Amniotic stem cell (primary cell): ENCODE measurements around the gene COMMD9.

ENCODE experiments used
- DNase-seq: peaks from one replicate; lab custom pipeline; 2025; lab: John Stamatoyannopoulos, UW

The COMMD9 gene

DNA sequence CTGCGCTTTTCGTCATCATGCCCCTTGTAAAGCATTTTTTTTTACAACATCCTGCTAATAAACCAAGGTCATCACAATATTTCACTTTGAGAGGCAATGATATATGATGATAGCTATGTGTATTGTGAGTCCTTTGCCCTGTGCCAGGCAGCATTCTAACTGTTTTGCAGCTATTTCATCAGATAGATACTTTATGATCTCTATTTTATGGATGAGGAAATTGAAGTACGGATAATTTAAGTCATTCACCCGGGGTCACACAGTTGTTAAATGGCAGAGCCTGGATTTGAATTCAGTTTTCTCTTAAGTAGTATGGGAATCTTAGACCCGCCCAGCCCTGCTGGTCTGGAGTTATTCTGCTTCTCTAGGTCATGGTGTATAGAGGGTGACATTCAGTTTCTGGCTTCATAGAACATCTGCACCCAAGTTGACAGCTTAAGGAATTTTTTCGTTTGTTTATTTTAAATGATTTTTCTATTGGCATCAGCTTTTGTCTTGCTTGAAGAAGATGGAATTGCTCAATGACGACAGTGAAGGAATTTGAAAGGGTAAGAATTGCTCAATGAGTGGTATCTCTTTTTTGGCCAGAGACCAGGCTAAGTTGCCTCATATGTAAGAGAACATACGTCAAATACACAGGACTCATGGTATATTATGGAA lies 7.8 kb upstream of the COMMD9 start:
- no peak for DNase-seq

DNA sequence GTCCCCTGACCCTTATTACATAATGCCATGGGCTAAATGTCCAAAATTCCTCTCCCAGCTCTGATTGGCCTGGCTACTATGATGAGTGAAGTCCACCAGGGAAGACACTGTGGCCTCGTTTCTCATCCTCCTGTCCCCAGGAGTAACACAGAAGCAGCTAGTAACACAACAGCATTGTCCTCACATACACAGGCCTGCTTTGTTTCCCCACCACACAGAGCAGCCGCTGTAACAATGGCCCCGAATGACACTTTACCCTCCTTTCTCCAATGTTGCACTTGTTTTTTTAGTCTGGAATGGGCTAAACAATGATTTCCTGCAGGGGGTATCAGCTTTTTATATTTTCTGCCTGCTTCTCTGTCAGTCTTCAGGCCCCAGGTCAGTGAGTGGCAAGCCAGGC lies 6.7 kb upstream of the COMMD9 start, which contains the start of gene PRR5L:
PRR5L (plus strand) TSS at position 363 of the 400 bp plus-strand sequence. CDS start 104,834 bp downstream, outside the sequence.
- DNase-seq, result no peak

DNA sequence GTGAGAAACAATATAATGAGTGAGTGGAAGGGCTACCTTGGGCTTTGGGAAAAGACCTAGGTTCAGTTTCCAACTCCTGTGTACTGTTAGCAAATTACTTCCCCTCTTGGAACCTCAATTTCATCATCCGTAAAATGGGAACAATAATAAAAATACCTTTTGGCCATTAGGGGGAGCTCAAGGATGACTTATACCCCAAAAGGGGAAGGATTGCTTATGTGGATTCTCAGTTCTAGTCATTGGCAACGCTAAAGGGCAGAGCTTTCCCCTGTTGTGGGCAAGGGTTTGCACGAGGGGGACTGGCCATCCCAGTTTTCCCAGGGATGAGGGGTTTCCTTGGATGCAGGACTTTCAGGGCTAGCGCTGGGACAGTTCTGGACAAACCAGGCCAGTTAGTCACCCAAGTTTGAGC lies 3.1 kb upstream of the COMMD9 start:
- DNase-seq, result no peak

DNA sequence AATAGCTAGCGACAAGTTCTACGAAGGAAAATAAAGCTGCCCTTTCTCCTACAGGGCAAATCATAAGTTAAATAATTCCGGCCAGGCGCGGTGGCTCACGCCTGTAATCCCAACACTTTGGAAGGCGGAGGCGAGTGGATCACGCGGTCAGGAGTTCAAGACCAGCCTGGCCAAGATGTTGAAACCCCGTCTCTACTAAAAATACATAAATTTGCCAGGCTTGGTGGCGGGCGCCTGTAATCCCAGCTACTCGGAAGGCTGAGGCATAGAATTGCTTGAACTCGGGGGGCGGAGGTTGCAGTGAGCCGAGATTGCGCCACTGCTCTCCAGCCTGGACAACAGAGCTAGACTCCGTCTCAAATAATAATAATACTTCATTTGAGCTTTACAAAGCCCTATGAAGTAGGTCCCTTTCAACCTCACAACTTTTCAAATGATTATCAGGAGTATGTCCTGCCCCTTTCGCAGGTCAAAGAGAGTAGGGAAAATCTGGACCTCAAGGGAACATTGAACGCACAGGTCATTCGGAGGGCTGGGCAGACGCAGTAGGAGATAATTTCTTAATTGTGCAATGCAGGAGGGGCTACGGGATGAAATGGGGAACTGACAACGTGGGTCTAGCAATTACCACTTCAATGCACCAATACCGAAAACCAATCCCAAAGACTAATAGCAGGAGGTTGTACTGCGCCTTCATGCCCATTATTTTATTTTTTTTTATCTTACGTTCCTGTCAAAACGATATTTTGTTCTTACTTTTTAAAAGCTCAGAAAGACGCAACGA lies 590 bp downstream of the COMMD9 start:
- DNase-seq, result no peak

DNA sequence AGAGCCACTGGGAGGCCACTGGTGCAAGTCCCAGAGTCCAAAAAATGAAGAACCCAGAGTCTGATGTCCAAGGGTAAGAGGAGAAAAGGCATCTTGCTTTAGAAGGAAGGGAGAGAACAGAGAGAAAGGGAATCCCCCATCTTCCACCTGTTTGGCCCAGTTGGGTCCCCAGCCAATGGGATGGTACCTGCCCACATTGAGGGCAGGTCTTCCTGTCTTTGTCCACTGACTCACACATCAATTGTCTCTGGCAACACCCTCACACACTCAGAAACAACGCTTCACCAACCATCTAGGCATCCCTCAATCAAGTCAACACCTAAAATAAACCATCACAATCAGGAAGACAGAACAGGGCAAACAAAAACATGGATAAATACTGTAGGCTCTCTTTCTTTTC lies 6.3 kb downstream of the COMMD9 start:
- DNase-seq, result no peak

DNA sequence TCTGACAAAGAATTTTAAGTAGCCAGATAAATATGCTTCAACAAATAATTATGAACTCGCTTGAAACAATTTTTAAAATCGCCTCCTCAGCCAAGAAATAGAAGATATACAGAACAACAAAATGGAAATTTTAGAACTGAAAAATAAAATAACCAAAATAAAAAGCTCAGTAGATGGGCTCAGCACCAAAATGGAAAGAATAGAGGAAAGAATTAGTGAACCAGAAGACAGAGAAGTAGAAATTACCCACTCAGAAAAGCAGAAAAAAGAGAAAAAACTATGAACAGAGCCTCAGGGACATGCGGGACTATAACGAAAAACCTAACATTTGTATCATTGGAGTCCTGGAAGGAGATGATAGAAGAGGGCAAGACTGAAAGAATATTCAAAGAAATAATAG lies 7.4 kb downstream of the COMMD9 start:
- DNase-seq, result no peak

DNA sequence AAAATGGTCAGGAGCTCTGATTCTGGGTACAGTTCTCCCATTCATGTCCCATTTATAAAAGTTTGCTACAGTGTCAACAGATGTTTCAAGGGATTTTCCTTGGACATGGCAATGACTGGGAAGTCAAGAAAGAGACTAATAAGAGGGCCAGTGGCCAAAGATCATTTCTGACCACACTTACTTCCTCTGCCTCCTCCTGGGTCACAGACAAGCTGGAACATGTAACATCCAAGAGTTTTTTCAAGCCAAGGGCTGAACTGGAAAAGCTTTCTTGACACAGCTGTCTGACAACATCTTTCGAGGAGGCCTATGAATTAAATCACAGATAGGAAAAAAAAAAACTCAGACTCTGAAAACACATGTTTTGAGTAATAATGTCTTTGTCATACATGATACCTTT lies 8.7 kb downstream of the COMMD9 start:
- no peak for DNase-seq

DNA sequence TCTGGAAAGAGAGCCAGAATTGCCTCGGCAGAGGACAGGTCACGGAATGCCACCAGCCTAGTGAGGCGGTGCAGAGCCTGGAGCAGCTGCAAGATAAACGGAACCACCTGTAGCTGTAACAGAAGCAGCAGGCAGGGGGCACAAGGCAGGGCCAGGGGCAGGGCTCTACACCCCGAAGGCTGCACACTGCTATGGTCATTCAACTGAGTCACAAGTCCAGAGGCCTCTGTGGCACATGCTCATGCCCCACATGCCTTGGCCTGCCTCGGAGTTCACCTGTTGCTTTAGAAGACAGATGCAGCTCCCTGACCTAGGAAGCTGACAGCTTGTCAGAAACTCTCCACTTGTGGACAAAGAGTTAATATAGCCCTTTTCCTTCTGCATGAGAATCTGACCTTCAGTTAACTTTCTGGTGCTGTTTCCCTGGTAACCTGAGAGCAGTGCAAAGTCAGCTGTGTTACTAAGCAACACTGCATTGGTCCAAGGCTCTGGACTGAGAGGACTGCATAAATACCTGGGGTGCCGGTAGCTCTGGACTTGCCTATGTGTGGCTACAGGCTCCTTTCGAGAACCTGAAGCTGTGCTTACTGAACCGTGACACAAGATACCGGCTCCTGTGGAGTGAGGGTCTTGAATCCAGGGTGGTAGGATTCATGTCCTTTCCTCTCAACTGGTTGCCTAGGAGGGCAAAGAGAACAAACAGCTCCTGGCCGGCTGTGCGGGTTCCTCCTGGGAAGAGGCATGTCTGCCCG lies 10.5 kb downstream of the COMMD9 start:
- no peak for DNase-seq

DNA sequence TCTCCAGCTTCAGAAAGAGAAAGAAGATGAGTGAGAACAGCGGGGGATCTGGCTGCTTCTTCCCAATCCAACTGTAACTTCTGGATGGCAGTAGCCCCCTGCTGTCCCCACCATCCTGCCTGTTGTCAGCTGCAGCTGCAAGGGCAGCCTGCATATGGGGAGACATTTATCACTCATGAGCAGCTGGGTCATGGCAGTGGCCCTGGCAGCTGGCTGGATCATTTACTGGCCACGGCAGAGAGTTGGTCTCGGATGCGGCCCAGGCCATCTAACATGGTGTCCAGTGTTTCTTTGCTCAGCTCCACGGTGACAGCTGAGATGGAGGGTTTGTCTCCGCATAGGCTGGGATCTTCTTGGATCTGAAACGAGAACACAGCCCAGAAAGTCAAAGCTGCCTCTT lies 14.8 kb downstream of the COMMD9 start:
- DNase-seq, result no peak

DNA sequence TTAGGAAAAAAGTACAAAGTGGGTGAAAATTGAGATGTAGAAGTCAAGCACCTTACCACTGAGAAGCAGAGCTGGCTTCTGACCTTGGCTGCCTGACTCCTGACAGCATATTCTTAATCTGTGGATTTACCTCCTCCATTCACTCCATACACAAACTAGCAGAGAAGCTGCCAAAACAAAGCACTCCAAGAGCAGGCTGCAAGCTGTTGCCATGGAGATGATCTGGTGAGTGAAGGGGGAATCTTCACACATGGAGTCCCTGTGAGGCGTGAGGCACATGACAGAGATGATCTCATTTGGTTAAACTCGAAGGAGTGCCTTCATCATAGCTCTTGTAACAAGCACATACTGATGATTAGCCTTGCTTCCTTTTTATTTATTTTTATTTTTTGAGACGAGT lies 16.1 kb downstream of the COMMD9 start:
- no peak for DNase-seq

DNA sequence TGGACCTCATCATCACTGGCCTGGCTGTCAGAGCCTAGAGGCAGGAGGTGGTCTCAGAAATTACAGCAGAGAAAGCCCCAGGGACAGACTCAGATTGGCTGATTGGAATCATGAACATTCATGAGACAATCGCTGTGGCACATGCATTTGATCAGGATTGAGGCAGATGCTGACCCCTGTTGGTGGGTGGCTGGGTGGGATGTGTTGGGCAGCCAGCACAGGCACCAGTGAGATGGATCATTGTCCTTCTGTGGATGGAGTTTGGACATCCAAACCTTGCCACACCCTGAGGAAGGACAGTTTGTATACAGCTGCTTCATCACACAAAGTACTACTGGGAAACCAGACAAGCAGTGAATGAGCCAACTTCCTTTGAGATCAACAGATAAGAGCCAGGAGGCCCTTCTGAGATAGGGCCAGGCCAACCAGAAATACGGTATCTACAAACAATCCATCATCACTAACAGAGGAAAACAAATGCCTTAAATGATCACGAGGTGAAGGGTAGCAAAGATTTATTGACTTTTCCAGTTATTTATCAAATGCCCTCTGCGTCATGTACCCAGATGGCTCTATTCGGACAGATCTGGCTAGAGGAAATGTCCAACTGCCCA lies 17.3 kb downstream of the COMMD9 start:
- DNase-seq, result no peak

DNA sequence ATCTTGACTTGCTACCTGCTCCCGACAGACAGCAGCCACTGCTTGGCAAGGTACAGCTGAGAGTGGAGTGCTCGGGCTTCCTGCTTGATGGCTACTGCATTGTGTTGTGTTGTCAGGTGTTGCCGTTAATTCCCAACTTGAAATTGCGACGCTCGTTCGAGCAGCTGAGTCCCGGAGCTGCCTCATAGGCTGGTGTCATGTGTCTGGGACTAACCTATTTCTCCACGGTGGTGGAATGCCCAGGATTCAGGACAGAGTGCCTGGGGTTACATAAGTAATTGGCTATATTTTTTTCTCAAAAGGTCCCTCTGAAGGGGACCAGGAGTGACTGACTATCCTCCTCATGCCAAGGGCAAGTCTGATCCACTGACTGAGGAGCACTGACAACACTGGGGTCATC lies 18.5 kb downstream of the COMMD9 start:
- no peak for DNase-seq

DNA sequence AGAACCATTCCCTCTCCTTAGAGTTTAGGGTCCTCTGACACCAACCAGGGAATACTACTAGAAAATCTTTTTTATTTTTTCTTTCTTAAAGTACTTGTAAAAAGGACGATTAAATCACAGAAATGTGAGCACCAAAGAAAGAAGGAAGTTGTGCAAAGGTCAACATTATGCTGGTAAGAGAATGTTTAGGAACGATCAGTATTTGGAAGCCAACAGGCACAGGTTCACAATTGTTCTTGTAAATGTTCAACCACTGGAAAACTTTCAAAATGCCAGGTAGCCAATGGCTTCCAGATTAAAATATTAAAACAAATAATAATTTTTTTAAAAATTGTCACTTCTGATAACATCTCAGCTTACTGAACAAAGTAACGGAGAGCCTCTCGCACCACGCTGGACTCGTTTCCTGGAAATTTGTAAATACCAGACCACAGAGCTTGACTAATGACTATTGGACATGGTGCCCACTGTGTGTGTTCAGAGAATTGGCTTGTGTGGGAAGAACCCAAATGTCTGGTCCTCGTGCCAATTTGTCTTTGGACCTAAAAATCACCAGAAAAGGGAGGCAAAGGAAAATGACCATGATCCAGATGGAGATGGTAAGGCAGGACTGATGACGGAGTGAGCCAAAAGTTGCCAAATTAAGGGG lies 20.8 kb downstream of the COMMD9 start:
- no peak for DNase-seq

DNA sequence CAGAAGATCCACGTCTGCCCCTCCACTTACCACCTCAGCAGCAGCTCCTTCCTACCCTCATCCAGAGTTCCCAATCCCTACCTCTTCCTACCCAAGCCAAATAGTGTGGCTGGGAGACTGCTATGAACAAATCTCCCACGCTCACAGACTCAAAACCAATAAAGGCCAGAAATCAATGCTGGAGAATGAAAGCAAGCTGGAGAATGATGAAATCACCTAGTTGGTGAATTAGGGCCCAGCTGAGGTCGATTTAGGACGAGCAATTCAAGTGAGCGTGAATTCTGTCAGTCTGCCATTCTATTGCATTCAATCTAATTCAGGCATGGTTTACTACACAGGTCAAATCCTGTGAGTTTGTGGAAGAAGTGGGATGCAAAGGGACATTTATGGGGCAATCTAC lies 22.5 kb downstream of the COMMD9 start:
- DNase-seq, result no peak

DNA sequence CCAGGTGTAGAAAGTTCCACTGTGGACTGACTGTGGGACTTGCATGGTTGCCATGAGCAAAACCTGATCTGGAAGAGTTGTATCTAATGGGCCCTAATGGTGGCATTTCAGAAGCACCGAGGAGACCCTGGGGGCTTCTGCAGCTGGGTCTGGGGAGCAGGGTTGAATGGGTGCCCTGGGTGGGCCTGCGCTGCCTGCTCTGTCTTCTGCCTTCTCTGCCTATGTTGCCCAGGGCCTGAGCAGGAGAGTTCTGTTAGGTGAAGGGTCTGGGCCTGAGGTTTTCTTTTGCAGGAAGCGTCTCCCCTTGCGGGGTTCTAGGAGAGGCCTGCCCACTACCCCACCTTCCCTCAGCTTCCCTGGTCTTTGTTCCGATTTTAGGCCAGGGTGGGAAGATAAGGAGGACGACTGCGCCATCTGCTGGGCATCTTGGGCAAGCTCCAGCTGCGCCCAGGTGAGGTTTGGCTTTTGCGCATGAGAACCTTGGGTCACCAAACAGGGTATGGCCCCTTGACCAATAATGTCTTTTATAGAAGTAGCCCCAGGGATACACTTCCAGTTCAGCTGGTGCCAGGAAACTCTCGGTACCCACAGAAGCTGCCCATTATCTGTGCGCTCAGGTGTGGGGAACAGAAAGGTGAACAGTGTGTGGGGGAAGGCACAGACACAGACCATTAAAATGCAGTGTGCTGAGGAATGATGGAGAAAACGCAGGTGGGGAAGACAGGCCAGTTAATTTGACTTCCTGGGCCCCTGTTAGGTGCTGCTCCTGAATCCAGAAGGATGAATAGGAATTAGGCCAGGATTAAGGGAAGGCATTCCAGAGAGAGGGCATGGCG lies 23.2 kb downstream of the COMMD9 start:
- DNase-seq, result no peak

DNA sequence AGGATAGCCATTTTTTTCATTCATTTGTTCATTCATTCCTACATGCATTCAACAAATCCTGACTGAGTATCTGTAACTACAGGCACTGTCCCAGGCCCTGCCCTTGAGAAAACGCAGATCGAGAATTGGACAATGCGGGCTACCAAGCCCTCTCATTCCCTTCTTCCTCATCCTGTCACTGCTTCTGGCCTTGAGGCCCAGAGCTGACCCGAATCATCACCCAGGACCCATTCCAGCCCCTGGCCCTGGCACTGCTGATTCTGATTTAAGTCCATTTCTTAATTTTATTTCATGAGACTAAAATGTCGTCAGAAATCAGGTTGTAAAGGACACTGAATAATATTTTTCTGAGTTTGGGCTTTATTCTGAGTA lies 24.3 kb downstream of the COMMD9 start:
- DNase-seq, result no peak

DNA sequence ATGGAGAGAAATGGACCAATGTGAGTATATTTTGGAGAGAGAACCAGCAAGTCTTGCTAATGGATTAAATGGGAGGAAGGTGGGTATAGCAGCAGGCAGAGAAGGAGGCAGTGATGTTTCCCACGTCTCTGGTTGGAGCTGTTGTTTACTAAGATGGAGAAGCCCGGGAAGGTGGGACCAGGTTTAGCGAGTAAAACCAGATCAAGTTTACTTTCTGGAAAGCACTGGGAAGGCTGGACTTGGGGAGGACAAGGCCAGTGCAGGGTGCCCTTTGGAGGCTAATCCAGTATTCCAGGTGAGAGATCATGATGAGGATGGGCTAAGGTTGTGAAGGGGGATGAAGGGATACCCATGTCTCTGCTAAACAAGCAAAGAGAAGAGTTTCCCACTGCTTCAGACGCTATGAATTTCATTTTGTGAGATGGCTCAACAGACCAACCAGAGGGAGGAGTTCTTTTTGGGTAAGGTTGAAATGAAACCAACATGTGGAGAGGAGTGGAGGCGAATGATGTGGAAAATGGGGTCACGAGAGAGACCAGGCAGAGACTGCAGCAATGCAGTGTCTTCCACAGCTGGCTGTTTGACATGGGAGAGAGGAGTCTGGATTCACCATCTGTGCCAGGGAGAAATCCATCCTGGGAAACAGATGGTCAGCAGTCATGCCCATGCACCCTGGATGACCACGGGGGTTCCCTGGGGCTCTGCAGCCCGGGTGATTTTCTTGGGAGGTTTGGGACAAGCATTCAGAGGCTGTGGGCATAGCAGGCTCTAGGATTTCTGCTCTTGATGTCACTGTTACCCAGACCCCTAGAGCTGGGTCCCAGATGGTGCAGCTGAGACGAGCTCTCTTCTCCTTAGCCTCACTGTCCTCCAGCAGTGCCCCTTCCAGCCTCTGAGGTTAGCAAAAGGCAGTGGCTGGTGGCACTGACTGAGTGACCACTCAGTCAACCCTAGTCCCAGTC lies 24.9 kb downstream of the COMMD9 start:
- no peak for DNase-seq

DNA sequence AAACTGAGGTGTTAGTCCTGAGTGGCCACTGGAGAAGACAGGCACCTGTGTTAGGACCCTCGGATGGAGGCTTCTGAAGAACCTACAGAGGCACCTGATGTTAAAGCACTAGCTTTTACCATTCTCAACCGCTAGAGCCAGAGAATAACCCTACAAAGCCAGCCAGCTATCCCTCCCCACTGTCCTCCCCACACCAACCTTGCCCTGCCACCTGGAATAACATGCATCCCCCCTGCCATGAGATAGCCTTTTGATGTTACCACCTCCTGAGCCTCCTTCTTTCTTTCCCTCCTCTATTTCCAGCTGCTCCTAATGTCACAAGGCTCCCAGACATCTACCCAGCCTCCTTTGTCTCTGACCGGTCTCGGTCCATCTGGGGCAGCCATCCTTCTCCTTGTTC lies 28.1 kb downstream of the COMMD9 start:
- no peak for DNase-seq

DNA sequence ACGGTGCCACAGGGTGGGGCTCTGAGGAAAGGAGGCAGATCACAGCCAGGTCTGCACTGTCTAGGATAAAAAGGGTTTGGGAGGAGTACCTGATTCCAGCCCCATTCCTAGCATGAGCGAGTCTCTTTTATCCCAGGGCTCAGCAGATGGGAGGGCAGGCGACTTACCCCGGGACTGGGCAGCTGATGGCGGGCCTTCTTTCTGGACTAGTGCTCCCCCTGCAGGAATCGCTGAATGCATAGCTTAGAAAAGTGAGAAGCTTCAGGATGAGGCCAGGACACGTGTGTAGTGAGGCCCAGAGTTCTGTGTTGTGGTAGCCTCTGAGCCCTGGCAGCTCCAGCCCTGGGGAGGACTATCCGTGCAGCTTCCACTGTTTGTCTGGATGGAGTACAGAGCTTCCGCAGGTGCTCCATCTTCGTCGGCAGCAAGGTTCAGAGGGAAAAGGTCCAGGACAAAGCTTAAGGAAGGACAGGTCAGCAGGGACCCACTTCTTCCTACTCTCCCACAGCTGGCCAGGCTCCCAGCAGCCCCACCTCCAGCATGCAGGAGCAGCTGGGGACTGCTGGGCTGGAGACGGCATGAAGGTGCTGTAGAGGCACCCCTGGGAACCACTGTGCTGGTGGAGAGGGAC lies 30.4 kb downstream of the COMMD9 start:
- DNase-seq, result peak; percentile 29
